ENCODE results near the gene TCP11X2. TPM values are rescaled to one million over a fixed set of nuclear protein-coding genes. Genes with fewer than 3 reads are reported as not detected.
A peak's percentile ranks its signal among the peaks of the same experiment; 100 is the strongest.
"Not testable (repeated sequence)": the region's sequence is repeated elsewhere in the genome, so short reads cannot be mapped to it uniquely, and the experiment has no call there.

Gene TCP11X2
- total RNA-seq, 6 experiments from 2014 or later, result not detected

- H3K27ac ChIP-seq, result no peak overlapping the region
- H3K36me3 ChIP-seq, result no peaks in the 10 kb centered on the region
- no peak overlapping the region for H3K4me3 ChIP-seq
- no peaks in the 10 kb centered on the region for H3K9me3 ChIP-seq
- TF ChIP-seq POLR2A (IDR thresholded peaks at IDR 0.05), result no peak
- no peak for TF ChIP-seq CTCF (IDR thresholded peaks at IDR 0.05)
- DNase-seq (no peak), ATAC-seq (no peak)
- H3K27me3 ChIP-seq, result no peaks in the 10 kb centered on the region
- intact Hi-C loops (cut with DNase I), result no loop called here
- no peaks in the 10 kb centered on the region for H3K4me1 ChIP-seq
Measured at GRCh38 chrX:102491766-102492165, 20.2 kb upstream of the TCP11X2 start.

- DNase-seq; H3K4me3 ChIP-seq; H3K36me3 ChIP-seq; H3K4me1 ChIP-seq; H3K27me3 ChIP-seq; intact Hi-C loops (cut with DNase I); H3K27ac ChIP-seq; H3K9me3 ChIP-seq: not testable (repeated sequence)
- peak in 3 of 4 donors; percentile 49 to 74 (median 72) for ATAC-seq
- WGBS (ENCODE audit: insufficient coverage, low coverage, low lambda C conversion rate, missing lambda C conversion rate), result 44% methylated on average over 2 of the region's 5 CpGs
Measured at GRCh38 chrX:102478765-102479164, 7.2 kb upstream of the TCP11X2 start.

- intact Hi-C loops (cut with DNase I); H3K9me3 ChIP-seq; H3K36me3 ChIP-seq; H3K4me1 ChIP-seq; DNase-seq; H3K27ac ChIP-seq; H3K27me3 ChIP-seq; H3K4me3 ChIP-seq: not testable (repeated sequence)
- ATAC-seq, result peak in 3 of 4 donors; percentile 29 to 53 (median 46)
- no CpG with 5 or more reads among the region's 3 CpGs for WGBS (ENCODE audit: insufficient coverage, low coverage, low lambda C conversion rate, missing lambda C conversion rate)
Measured at GRCh38 chrX:102470215-102470614, 1.4 kb downstream of the TCP11X2 start.

GRCh38 chrX:102458615-102459014 lies 13.0 kb downstream of the TCP11X2 start:
- ATAC-seq; H3K27ac ChIP-seq; H3K36me3 ChIP-seq; intact Hi-C loops (cut with DNase I); H3K4me1 ChIP-seq; DNase-seq; H3K4me3 ChIP-seq; H3K9me3 ChIP-seq; H3K27me3 ChIP-seq: not testable (repeated sequence)
- no CpG with 5 or more reads among the region's 4 CpGs for WGBS (ENCODE audit: insufficient coverage, low coverage, low lambda C conversion rate, missing lambda C conversion rate)

GRCh38 chrX:102439908-102440307 lies 31.7 kb downstream of the TCP11X2 start, which contains the start of gene NXF2B:
Gene NXF2B (minus strand): TSS chrX:102440008. CDS start chrX:102380036, 59,972 bp downstream.
- intact Hi-C loops (cut with DNase I); H3K27ac ChIP-seq; ATAC-seq; H3K36me3 ChIP-seq; H3K9me3 ChIP-seq; H3K27me3 ChIP-seq; H3K4me3 ChIP-seq; H3K4me1 ChIP-seq; DNase-seq: not testable (repeated sequence)
- no CpG with 5 or more reads among the region's 11 CpGs for WGBS (ENCODE audit: insufficient coverage, low coverage, low lambda C conversion rate, missing lambda C conversion rate)

GRCh38 chrX:102414493-102414892 lies 57.1 kb downstream of the TCP11X2 start:
- WGBS (ENCODE audit: insufficient coverage, low coverage, low lambda C conversion rate, missing lambda C conversion rate), result no CpG with 5 or more reads among the region's 4 CpGs
- ATAC-seq; H3K27ac ChIP-seq; H3K9me3 ChIP-seq; DNase-seq; H3K36me3 ChIP-seq; H3K4me3 ChIP-seq; intact Hi-C loops (cut with DNase I); H3K4me1 ChIP-seq; H3K27me3 ChIP-seq: not testable (repeated sequence)

Other genes with a start within 250 kb of the TCP11X2 start
- gene NXF2, start 224.6 kb downstream of the TCP11X2 start, total RNA-seq, result not detected
- gene NXF2B, start 31.8 kb downstream of the TCP11X2 start, total RNA-seq, result under 1 TPM in 1 of 6 experiments, not detected in 5; 0.12 TPM
- gene TMSB15A, start 44.9 kb upstream of the TCP11X2 start, total RNA-seq, result not detected
- gene ARMCX5, start 127.7 kb upstream of the TCP11X2 start, total RNA-seq, result 1 to 10 TPM; 4.6 to 8.9 (median 5.7) TPM
- gene GPRASP1, start 179.7 kb upstream of the TCP11X2 start, total RNA-seq, result 1 to 10 TPM in 4 of 6 experiments, under 1 TPM in 2; 0.61 to 1.8 (median 1.4) TPM
- 1 to 10 TPM; 3.4 to 8.3 (median 5.8) TPM for gene GPRASP2, start 240.6 kb upstream of the TCP11X2 start, total RNA-seq
- gene GPRASP3, start 248.9 kb upstream of the TCP11X2 start, total RNA-seq, result 1 to 10 TPM; 1.7 to 3.4 (median 2.2) TPM

All from right lobe of liver (tissue), 6 donors.